Activated naive CD8-positive, alpha-beta T cell treated with anti-CD3 and anti-CD28 coated beads, Interleukin-2, amount 10 ng/mL, durations not matched to agents 7 days and 5 days (primary cell): ENCODE data around the gene GRM8. TPM values are rescaled to one million over a fixed set of nuclear protein-coding genes. Genes with fewer than 3 reads are reported as not detected.
"Not testable (repeated sequence)": the region's sequence is repeated elsewhere in the genome, so short reads cannot be mapped to it uniquely, and the experiment has no call there.

Experiments used
- ATAC-seq: fragments of 150-1000 bp; cut with Tn5 transposase; one replicate; pipeline ENCODE4 v1.10.0; 2021; ENCODE audit warnings: low read depth, moderate library complexity
- POLR2A ChIA-PET: fragments of 350-600 bp; sonication (Branson Sonifier 250); formaldehyde crosslinking; loops from one replicate; lab custom pipeline; 2021; ENCODE audit warnings: antibody characterized with exemption; lab: Charles Lee
- DNase-seq: peaks from one replicate; pipeline ENCODE4 v3.0.0; 2021
- H3K27ac Mint-ChIP-seq: one replicate; pipeline ENCODE4 v1.8.0; 2022; ENCODE audit warnings: mild to moderate bottlenecking, mixed read lengths
- H3K27me3 Mint-ChIP-seq: one replicate; pipeline ENCODE4 v1.8.0; 2022; ENCODE audit warnings: mild to moderate bottlenecking, moderate library complexity, mixed read lengths
- H3K36me3 Mint-ChIP-seq: one replicate; pipeline ENCODE4 v1.8.0; 2021; ENCODE audit warnings: mild to moderate bottlenecking, mixed read lengths
- H3K4me1 Mint-ChIP-seq: one replicate; pipeline ENCODE4 v1.8.0; 2021; ENCODE audit warnings: mixed read lengths
- H3K4me3 Mint-ChIP-seq: one replicate; pipeline ENCODE4 v1.8.0; 2022; ENCODE audit warnings: mild to moderate bottlenecking, moderate library complexity, mixed read lengths
- H3K9me3 Mint-ChIP-seq: one replicate; pipeline ENCODE4 v1.8.0; 2021; ENCODE audit warnings: mixed read lengths
- total RNA-seq, 2 experiments: library from RNA; stranded (reverse); gene quantifications; one replicate each; pipeline ENCODE4 v1.2.3, GENCODE V29; 2021

The GRM8 gene
- total RNA-seq, 2 experiments from 2014 or later = not detected

DNA sequence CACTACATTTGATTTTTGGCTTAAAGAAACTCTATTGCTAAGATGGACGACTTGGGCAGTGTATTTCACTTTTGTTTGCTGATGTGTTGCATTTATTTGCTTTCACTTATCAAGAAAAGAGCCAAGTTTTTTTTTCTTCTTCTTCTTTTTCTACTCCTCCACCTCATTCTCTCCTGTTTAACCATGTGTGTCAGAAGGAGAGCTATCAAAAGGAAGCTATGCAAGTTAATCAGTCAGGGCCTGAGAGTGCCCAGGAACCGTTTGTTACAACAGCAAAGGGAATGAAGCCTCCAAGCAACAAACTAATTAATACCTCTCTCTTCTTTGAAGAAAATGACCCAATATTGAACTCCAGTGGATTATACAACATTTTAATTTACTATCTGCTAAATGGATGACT, 299.3 kb downstream of the GRM8 start:
- POLR2A ChIA-PET = no interaction called here
- H3K27ac Mint-ChIP-seq = no peak overlapping the region
- no peaks in the 10 kb centered on the region for H3K36me3 Mint-ChIP-seq
- no peaks in the 10 kb centered on the region for H3K9me3 Mint-ChIP-seq
- no peak for DNase-seq
- no peaks in the 10 kb centered on the region for H3K4me1 Mint-ChIP-seq
- no peak for ATAC-seq
- H3K27me3 Mint-ChIP-seq = peaks cover 5% of the 10 kb centered on the region
- no peak overlapping the region for H3K4me3 Mint-ChIP-seq

DNA sequence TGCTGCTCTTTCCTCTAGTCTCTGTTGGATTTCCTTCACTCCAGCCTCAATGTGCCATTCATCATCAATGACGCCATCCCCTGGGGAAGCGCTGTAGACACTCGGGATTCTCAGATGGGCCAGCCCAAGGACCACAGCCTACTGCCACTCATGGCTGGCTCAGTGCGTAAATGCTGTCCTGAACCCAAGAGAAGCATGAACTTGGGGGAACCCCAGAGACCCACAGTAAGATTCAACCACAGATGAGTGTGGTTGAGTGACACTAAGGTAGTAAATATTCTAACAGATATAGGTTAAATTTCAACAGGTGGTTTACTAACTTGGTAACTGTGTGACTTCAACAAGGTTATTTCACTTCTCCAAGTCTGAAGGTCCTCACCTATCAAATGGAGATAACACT, 304.1 kb downstream of the GRM8 start:
- POLR2A ChIA-PET = no interaction called here
- H3K27ac Mint-ChIP-seq = no peak overlapping the region
- H3K4me1 Mint-ChIP-seq = no peaks in the 10 kb centered on the region
- H3K9me3 Mint-ChIP-seq = no peaks in the 10 kb centered on the region
- peaks cover 4% of the 10 kb centered on the region for H3K27me3 Mint-ChIP-seq
- H3K4me3 Mint-ChIP-seq = no peak overlapping the region
- no peaks in the 10 kb centered on the region for H3K36me3 Mint-ChIP-seq
- DNase-seq (no peak), ATAC-seq (no peak)

GRCh38 chr7:126940723-126941307, 311.9 kb downstream of the GRM8 start:
- ATAC-seq = no peak
- H3K27me3 Mint-ChIP-seq = no peaks in the 10 kb centered on the region
- H3K4me3 Mint-ChIP-seq = no peak overlapping the region
- H3K36me3 Mint-ChIP-seq = no peaks in the 10 kb centered on the region
- H3K27ac Mint-ChIP-seq = no peak overlapping the region
- DNase-seq = no peak
- POLR2A ChIA-PET = no interaction called here
- H3K4me1 Mint-ChIP-seq = no peaks in the 10 kb centered on the region
- no peaks in the 10 kb centered on the region for H3K9me3 Mint-ChIP-seq

DNA sequence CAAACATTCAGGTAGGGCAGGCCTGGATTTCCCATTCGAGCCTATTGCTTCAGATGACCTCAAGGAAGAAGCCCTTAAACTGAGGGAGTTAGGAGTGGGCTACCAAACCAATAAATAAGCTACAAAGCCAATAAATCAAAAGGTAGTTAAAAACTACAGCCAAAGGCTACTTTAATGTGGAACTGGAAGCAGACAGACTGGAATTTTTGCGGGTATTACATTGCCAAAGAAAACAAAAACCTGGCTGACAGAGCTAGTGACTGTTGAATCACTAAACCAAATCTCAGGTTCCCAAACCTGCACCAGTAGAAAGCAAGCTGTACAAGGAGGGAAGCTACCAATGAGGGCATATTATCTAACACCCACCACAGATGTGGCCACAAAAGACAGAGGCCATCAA, 315.6 kb downstream of the GRM8 start:
- POLR2A ChIA-PET = no interaction called here
- Mint-ChIP-seq H3K27ac (no peak overlapping the region), H3K27me3 (no peaks in the 10 kb centered on the region), H3K9me3 (no peaks in the 10 kb centered on the region), H3K4me1 (no peaks in the 10 kb centered on the region), H3K36me3 (no peaks in the 10 kb centered on the region), H3K4me3 (no peak overlapping the region)
- ATAC-seq = no peak
- DNase-seq = no peak

DNA sequence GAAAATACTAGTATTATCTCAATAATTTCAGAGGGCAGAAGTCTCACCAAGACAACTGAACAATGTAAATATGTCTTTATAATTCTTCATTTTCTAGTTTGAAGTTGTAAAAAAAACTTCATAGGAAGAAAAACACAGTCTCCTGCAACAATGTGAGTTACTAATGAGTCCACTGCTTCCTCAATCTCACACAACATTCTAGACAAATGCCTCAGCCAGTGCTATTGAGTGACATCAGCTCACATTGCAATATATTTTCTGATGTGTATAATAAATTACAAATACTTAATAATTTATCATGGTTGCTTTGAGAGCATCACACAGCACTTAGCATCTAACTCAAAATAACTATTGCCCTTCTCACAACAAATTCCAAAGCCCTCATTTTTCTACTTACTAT, 321.2 kb downstream of the GRM8 start:
- no peak overlapping the region for H3K27ac Mint-ChIP-seq
- ATAC-seq = no peak
- H3K36me3 Mint-ChIP-seq = no peaks in the 10 kb centered on the region

GRCh38 chr7:126930166-126930565, 322.6 kb downstream of the GRM8 start:
- POLR2A ChIA-PET = no interaction called here
- Mint-ChIP-seq H3K36me3 (no peaks in the 10 kb centered on the region), H3K4me3 (no peak overlapping the region), H3K27me3 (no peaks in the 10 kb centered on the region), H3K4me1 (no peaks in the 10 kb centered on the region), H3K9me3 (no peaks in the 10 kb centered on the region), H3K27ac (no peak overlapping the region)
- DNase-seq (no peak), ATAC-seq (no peak)

More for the DNA sequence above, 321.2 kb downstream of the GRM8 start:
- no peak overlapping the region for H3K4me3 Mint-ChIP-seq
- no peaks in the 10 kb centered on the region for H3K9me3 Mint-ChIP-seq
- POLR2A ChIA-PET = no interaction called here
- no peak for DNase-seq
- H3K4me1 Mint-ChIP-seq = no peaks in the 10 kb centered on the region
- no peaks in the 10 kb centered on the region for H3K27me3 Mint-ChIP-seq

DNA sequence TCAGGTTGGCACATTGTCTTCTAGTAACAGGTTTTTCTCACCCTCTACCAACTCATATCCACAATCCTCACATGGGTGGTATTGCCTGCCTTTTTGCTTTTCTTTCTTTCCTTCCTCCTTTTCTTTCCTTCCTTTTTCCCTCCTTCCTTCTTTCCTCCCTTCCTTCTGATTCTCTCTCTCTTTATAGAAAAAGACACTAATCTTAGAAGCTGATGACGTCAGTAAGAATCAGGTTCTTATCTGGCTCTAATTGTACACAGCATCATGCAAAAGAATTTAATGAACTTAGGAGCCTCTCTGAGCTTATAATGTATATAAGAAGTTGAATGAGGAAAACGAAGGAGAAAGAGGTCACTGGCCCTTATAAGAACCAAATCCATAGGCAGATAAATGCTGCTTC, 328.3 kb downstream of the GRM8 start:
- no peaks in the 10 kb centered on the region for H3K27me3 Mint-ChIP-seq
- H3K4me1 Mint-ChIP-seq = no peaks in the 10 kb centered on the region
- H3K27ac Mint-ChIP-seq = no peak overlapping the region

DNA sequence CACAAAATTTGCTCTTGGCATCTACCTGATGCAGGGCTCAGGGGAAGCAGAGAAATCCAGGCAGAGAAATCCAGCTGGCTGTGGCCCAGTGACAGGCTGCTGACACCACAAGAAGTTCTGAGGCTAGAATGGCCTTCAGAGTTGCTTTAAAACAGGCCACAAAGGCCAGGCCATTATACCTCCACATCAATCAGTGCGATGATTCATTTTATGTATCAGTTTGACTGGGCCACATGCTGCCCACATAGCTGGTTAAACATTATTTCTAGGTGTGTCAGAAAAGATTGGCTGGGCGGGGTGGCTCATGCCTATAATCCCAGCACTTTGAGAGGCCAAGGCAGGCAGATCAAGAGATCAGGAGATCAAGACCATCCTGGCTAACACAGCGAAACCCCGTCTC, 341.1 kb downstream of the GRM8 start:
- H3K36me3 Mint-ChIP-seq, H3K4me1 Mint-ChIP-seq, POLR2A ChIA-PET, H3K4me3 Mint-ChIP-seq, ATAC-seq, H3K9me3 Mint-ChIP-seq, DNase-seq, H3K27ac Mint-ChIP-seq, H3K27me3 Mint-ChIP-seq: not testable (repeated sequence)

More for the DNA sequence above, 328.3 kb downstream of the GRM8 start:
- Mint-ChIP-seq H3K9me3 (no peaks in the 10 kb centered on the region), H3K36me3 (no peaks in the 10 kb centered on the region), H3K4me3 (no peak overlapping the region)
- ATAC-seq (no peak), DNase-seq (no peak)
- POLR2A ChIA-PET = no interaction called here

DNA sequence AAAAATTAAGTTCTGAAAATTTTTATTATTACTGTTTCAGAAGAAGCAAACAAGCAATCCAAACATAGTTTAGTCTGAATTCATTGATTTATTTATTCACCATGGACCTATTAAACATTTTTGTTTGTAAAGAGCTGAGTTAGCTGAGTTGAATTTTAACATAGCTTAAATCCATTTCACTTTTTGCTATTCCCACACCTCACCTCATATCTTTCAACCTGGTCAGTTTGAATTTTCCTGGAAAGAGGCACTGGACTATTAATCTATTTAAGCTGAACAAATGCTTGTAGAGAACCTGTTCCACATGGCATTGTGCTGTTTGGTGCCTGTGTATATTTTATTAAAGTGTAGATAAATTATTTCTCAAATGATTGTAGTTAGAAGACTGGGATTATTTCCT, 344.2 kb downstream of the GRM8 start:
- H3K4me1 Mint-ChIP-seq, DNase-seq, H3K9me3 Mint-ChIP-seq, H3K27ac Mint-ChIP-seq, ATAC-seq, H3K4me3 Mint-ChIP-seq, H3K36me3 Mint-ChIP-seq, H3K27me3 Mint-ChIP-seq, POLR2A ChIA-PET: not testable (repeated sequence)

DNA sequence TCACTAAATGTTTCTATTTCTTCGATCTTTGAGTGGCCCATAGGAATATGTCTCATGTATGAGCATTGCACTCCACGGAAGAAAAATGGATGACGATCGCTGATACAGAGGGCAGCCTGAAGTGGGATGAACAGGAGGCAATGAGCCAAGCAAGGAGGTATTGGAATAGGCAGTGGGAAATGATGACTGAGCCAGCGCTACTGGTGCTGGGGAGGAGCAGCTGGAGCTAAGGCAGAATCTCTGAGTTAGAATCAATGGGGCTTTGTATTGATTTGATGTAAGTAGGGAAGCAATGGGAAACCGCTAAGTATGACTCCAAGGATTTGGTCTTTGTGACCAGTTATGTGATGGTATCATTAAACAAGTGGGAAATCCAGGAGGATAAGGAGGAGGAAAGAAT, 345.1 kb downstream of the GRM8 start:
- H3K4me3 Mint-ChIP-seq, H3K4me1 Mint-ChIP-seq, H3K36me3 Mint-ChIP-seq, H3K27ac Mint-ChIP-seq, H3K9me3 Mint-ChIP-seq, POLR2A ChIA-PET, DNase-seq, ATAC-seq, H3K27me3 Mint-ChIP-seq: not testable (repeated sequence)

DNA sequence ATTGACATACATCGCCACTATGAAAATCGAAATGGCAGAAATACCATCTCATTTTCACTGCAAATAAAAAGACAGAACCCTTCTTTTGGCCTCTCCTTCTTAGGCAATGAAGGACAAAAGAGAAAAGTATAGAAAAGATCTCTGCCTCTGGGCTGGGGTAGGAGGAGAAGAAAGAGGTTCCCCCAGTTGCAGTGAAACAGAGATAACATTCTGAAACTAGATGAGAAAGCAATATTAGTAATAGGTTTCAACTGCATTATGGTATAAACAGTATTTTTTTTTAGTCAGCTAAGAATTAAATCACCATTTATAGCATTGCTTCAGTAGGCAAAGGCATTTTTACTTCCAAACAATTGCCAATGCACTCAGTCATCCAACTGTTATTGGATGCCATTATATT, 347.5 kb downstream of the GRM8 start:
- H3K4me3 Mint-ChIP-seq, H3K9me3 Mint-ChIP-seq, DNase-seq, H3K27me3 Mint-ChIP-seq, H3K36me3 Mint-ChIP-seq, H3K27ac Mint-ChIP-seq, ATAC-seq, H3K4me1 Mint-ChIP-seq, POLR2A ChIA-PET: not testable (repeated sequence)

- H3K4me1 Mint-ChIP-seq, H3K27me3 Mint-ChIP-seq, H3K9me3 Mint-ChIP-seq, POLR2A ChIA-PET, DNase-seq, H3K27ac Mint-ChIP-seq, ATAC-seq, H3K36me3 Mint-ChIP-seq, H3K4me3 Mint-ChIP-seq: not testable (repeated sequence)
These were observed 351.5 kb downstream of the GRM8 start for GRCh38 chr7:126901041-126901765.

DNA sequence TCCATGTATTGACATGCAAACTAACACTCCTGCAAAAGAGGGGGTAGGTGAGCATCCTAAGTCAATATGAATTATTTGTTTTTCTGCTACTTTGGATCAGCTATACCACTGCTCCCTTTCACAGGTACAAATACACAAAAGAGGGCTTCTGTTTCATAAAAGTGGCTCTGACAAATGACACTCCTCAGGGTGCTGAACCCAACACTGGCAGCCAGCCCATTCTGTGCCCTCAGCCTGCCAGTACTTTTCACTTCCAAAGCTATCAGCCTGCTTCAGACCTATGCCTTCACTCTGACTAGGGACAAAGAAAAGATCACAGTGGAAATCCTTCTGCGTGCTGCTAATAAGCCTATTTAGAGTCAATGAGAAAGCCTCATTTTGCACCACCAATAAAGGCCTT, 364.8 kb downstream of the GRM8 start:
- ATAC-seq, H3K4me3 Mint-ChIP-seq, H3K27ac Mint-ChIP-seq, POLR2A ChIA-PET, H3K9me3 Mint-ChIP-seq, DNase-seq, H3K4me1 Mint-ChIP-seq, H3K36me3 Mint-ChIP-seq, H3K27me3 Mint-ChIP-seq: not testable (repeated sequence)

GRCh38 chr7:126887560-126887959, 365.2 kb downstream of the GRM8 start:
- H3K27me3 Mint-ChIP-seq, POLR2A ChIA-PET, ATAC-seq, H3K9me3 Mint-ChIP-seq, H3K27ac Mint-ChIP-seq, H3K4me1 Mint-ChIP-seq, DNase-seq, H3K36me3 Mint-ChIP-seq, H3K4me3 Mint-ChIP-seq: not testable (repeated sequence)
